Mucosa of rectum (tissue), 2 donors: ENCODE results near the gene SCARB1.
A peak's percentile ranks its signal among the peaks of the same experiment; 100 is the strongest.

Source experiments
- H3K27ac ChIP-seq, 2 donors: one replicate each; pipeline ENCODE4 v1.7.0; 2013; ENCODE audit warnings: inconsistent platforms in 2 of 2, low read depth in 2 of 2, low read length in 2 of 2
- H3K27me3 ChIP-seq, 2 donors: one replicate each; pipeline ENCODE4 v1.7.0; 2013; ENCODE audit warnings: low read length in 2 of 2; ENCODE audit not compliant: control insufficient read depth in 2 of 2, insufficient read depth in 2 of 2
- H3K36me3 ChIP-seq, 2 donors: one replicate each; pipeline ENCODE4 v1.7.0; 2013; ENCODE audit warnings: low read length in 2 of 2; ENCODE audit not compliant: control insufficient read depth in 2 of 2, insufficient read depth in 2 of 2
- H3K4me1 ChIP-seq, 2 donors: one replicate each; pipeline ENCODE4 v1.7.0; 2013; ENCODE audit warnings: low read length in 2 of 2, mild to moderate bottlenecking in 1 of 2; ENCODE audit not compliant: control insufficient read depth in 2 of 2, insufficient read depth in 2 of 2
- H3K4me3 ChIP-seq, 2 donors: one replicate each; pipeline ENCODE4 v1.7.0; 2013; ENCODE audit warnings: low read length in 2 of 2
- H3K9ac ChIP-seq, 2 donors: one replicate each; pipeline ENCODE4 v1.7.0; 2013; ENCODE audit warnings: low read length in 2 of 2, low read depth in 1 of 2, mild to moderate bottlenecking in 1 of 2
- H3K9me3 ChIP-seq, 2 donors: one replicate each; pipeline ENCODE4 v1.7.0; 2013; ENCODE audit warnings: low read length in 2 of 2; ENCODE audit not compliant: control insufficient read depth in 2 of 2
- donor health status: healthy.
- donor health status: Normal muscosa, but diverticular disease.

Gene SCARB1

GRCh38 chr12:124853781-124854636, 9.7 kb downstream of the SCARB1 start:
- Histone ChIP-seq H3K9ac (no peak overlapping the region), H3K36me3 (no peaks in the 10 kb centered on the region), H3K9me3 (no peaks in the 10 kb centered on the region), H3K4me3 (no peak overlapping the region), H3K27ac (no peak overlapping the region), H3K4me1 (peaks cover 7 to 10% of the 10 kb centered on the region in 2 donors), H3K27me3 (no peaks in the 10 kb centered on the region)

GRCh38 chr12:124852911-124853427, 10.7 kb downstream of the SCARB1 start:
- H3K36me3 ChIP-seq, result no peaks in the 10 kb centered on the region
- peaks cover 7 to 10% of the 10 kb centered on the region in 2 donors for H3K4me1 ChIP-seq
- peak overlapping the region; percentile 43 to 68 for H3K27ac ChIP-seq

GRCh38 chr12:124852329-124852831, 11.3 kb downstream of the SCARB1 start:
- no peaks in the 10 kb centered on the region for H3K9me3 ChIP-seq
- H3K9ac ChIP-seq, result no peak overlapping the region
- peak overlapping the region; percentile 43 to 68 for H3K27ac ChIP-seq
- H3K27me3 ChIP-seq, result no peaks in the 10 kb centered on the region
- H3K4me1 ChIP-seq, result peaks cover 9 to 10% of the 10 kb centered on the region in 2 donors
- no peak overlapping the region for H3K4me3 ChIP-seq
- H3K36me3 ChIP-seq, result no peaks in the 10 kb centered on the region

More at GRCh38 chr12:124852911-124853427, 10.7 kb downstream of the SCARB1 start:
- H3K9me3 ChIP-seq, result no peaks in the 10 kb centered on the region
- H3K9ac ChIP-seq, result no peak overlapping the region
- no peak overlapping the region for H3K4me3 ChIP-seq
- H3K27me3 ChIP-seq, result no peaks in the 10 kb centered on the region

GRCh38 chr12:124851342-124851741, 12.3 kb downstream of the SCARB1 start:
- Histone ChIP-seq H3K9ac (no peak overlapping the region), H3K4me1 (peaks cover 9 to 12% of the 10 kb centered on the region in 2 donors), H3K9me3 (no peaks in the 10 kb centered on the region), H3K36me3 (no peaks in the 10 kb centered on the region), H3K27ac (no peak overlapping the region), H3K4me3 (no peak overlapping the region), H3K27me3 (no peaks in the 10 kb centered on the region)

GRCh38 chr12:124849382-124849781, 14.3 kb downstream of the SCARB1 start:
- Histone ChIP-seq H3K27ac (no peak overlapping the region), H3K9me3 (no peaks in the 10 kb centered on the region), H3K36me3 (no peaks in the 10 kb centered on the region), H3K4me3 (no peak overlapping the region), H3K9ac (peak overlapping the region in 1 of 2 donors; percentile 5), H3K4me1 (peaks cover 7 to 12% of the 10 kb centered on the region in 2 donors), H3K27me3 (no peaks in the 10 kb centered on the region)

GRCh38 chr12:124848621-124849380, 14.9 kb downstream of the SCARB1 start:
- Histone ChIP-seq H3K27me3 (no peaks in the 10 kb centered on the region), H3K4me3 (no peak overlapping the region), H3K27ac (no peak overlapping the region), H3K36me3 (no peaks in the 10 kb centered on the region), H3K9me3 (no peaks in the 10 kb centered on the region), H3K9ac (peak overlapping the region in 1 of 2 donors; percentile 5), H3K4me1 (peaks cover 7 to 12% of the 10 kb centered on the region in 2 donors)

- H3K27me3 ChIP-seq, result no peaks in the 10 kb centered on the region
- H3K4me1 ChIP-seq, result peaks cover 14 to 18% of the 10 kb centered on the region in 2 donors
- H3K36me3 ChIP-seq, result no peaks in the 10 kb centered on the region
- H3K9ac ChIP-seq, result no peak overlapping the region
- H3K4me3 ChIP-seq, result no peak overlapping the region
- H3K27ac ChIP-seq, result peak overlapping the region in 1 of 2 donors; percentile 9
- no peaks in the 10 kb centered on the region for H3K9me3 ChIP-seq
Measured at GRCh38 chr12:124847113-124848074, 16.3 kb downstream of the SCARB1 start.

GRCh38 chr12:124844411-124845397, 19.0 kb downstream of the SCARB1 start:
- Histone ChIP-seq H3K36me3 (no peaks in the 10 kb centered on the region), H3K27ac (no peak overlapping the region), H3K4me1 (peaks cover 17 to 24% of the 10 kb centered on the region in 2 donors), H3K4me3 (no peak overlapping the region), H3K9me3 (no peaks in the 10 kb centered on the region), H3K27me3 (no peaks in the 10 kb centered on the region), H3K9ac (no peak overlapping the region)
